GM21576 (cell line): Measurements from ENCODE around the gene RBM41.

Experiments
- ATAC-seq: cut with Tn5 transposase; IDR thresholded peaks from one replicate; pipeline ENCODE4 v1.9.1; 2021; ENCODE audit warnings: mild to moderate bottlenecking, moderate library complexity; ENCODE audit not compliant: unreplicated experiment

RBM41 gene

DNA sequence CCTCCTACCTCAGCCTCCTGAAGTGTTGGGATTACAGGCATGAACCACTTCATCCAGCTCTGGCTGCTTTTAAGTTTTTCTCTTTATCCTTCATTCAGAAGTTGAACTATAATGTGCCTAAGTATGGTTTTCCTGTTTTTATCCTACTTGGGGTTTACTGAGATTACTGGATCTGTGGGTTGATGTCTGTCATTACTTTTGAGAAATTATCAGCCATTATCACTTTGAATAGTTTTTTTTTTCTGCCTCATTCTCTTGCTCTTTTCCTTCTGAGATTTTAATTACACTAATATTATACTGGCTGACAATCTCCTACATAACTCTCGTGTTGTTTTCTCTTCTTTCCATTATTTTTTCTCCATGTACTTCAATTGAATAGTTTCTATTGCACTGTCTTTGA, 71.0 kb downstream of the RBM41 start:
- ATAC-seq = no peak

DNA sequence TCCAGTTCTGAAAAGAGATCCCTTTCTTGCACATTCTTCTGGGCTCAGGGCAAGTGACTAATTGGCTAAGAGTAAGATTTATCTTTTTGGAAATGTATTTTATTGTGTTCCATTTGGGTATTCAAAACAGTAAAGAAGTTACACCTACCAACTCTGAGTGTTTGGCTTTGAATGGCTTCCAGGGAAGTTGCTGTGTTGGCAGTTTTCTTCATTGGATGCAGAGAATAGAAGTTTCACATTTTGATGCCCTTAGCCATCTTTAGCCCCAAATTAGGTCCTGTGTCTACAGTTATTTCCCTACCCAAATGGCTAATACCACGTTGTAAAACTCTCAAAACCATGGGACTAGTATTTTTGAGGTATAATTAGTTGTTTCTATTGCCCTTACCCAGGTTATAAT, 88.9 kb downstream of the RBM41 start:
- no peak for ATAC-seq

DNA sequence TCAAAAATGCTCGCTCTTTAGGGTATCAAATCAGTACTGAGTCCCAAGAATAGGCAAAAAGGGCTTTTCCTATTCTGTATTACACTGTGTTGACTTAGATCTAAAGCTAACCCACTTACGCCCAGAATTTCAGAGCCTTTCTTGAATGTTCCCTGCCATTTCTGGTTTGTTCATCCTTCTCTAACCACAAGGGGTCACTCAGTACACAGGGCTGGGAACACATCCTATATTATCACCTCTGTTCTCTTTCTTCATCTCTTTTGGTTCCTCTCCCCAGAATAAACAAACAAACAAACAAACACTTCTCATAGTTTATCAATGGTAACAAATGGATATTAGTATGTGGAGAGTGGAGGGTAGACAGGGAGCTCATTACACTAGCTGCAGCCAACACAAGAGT, 93.1 kb downstream of the RBM41 start:
- no peak for ATAC-seq

DNA sequence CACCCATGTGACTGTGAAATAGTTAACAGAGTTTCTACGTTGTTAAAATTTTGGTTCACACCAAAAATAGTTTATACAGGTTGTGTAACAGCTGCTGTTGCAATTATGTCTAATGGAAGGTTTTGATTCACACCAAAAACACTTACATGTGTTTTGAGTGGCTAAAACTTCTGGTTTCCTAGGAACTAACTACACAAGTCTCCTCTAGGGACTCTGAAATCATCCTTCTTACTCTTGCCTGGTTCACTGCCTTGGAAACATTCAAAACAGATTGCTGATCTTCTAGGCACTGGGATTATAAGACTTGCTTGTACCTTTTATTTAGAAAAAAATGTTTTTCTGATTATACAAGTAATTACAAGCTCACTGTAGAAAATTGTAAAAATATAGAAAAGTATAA, 103.7 kb downstream of the RBM41 start:
- ATAC-seq = no peak
